ENCODE results near the gene ESPNL.

ESPNL gene

DNA sequence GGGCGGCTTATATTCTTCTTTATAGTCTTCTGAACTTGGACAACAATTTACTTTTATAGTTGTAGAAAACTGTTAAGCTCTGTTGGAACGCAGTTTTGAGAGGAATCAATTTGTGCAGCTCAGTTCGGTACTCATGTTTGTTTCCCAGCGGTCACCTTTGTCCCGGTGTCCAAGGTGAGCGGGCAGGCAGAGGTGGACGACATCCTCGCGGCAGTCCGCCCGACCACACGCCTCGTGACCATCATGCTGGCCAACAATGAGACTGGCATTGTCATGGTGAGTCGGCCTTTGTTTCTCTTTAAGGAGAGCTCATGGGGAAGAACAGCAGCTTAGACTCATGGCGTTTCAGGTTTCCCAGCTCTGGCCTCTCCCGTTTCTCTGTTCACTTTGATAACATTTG, 18.6 kb upstream of the ESPNL start:
- TF ChIP-seq ZFX (IDR thresholded peaks at IDR 0.05) = no peak
- TF ChIP-seq, protein P1, sequence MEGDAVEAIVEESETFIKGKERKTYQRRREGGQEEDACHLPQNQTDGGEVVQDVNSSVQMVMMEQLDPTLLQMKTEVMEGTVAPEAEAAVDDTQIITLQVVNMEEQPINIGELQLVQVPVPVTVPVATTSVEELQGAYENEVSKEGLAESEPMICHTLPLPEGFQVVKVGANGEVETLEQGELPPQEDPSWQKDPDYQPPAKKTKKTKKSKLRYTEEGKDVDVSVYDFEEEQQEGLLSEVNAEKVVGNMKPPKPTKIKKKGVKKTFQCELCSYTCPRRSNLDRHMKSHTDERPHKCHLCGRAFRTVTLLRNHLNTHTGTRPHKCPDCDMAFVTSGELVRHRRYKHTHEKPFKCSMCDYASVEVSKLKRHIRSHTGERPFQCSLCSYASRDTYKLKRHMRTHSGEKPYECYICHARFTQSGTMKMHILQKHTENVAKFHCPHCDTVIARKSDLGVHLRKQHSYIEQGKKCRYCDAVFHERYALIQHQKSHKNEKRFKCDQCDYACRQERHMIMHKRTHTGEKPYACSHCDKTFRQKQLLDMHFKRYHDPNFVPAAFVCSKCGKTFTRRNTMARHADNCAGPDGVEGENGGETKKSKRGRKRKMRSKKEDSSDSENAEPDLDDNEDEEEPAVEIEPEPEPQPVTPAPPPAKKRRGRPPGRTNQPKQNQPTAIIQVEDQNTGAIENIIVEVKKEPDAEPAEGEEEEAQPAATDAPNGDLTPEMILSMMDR (conservative IDR thresholded peaks at IDR 0.05) = no peak
- peak overlapping the region; percentile 99 for H3K27ac ChIP-seq

DNA sequence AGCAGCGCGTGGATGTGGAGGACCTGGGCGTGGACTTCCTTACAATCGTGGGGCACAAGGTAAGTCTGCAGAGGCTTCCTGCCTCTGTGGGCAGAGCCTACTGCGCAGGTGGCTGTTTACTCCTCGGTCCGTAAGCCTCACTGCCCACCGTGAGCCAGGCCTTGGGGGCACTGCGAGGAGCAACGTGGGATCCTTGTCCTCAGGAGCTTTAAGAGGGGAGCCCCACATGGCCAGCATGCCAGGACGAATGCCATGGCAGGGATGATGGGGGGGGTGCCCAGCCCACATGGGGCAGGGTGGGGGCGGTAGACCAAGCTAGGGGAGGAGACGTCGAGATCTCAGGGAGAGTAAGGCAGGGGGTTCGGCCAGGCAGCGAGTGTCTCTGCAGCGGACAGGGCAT, 18.0 kb upstream of the ESPNL start:
- TF ChIP-seq, protein P1 (conservative IDR thresholded peaks at IDR 0.05) = no peak
- no peak for TF ChIP-seq ZFX (IDR thresholded peaks at IDR 0.05)
- H3K27ac ChIP-seq = no peak overlapping the region

DNA sequence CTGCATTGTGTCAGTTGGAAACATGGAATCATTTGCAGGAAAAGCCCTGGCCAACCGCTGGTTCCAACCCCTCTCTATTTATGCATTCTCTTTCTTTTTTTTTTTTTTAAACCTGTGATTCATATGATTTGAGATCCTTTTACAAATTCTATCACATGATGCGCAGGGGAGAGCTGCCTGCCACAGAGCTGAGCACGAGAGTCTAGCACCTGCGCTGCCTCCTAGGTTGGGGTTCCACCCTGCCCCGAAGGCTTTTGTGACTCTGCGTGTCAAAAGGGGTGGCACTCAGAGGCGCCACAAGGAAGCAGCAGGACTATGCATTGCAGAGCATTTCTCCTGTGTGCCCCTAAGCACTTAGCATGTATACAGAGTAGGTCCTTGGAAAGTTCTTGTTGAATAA, 17.3 kb upstream of the ESPNL start:
- TF ChIP-seq, protein P1 (conservative IDR thresholded peaks at IDR 0.05) = no peak
- H3K27ac ChIP-seq = no peak overlapping the region

DNA sequence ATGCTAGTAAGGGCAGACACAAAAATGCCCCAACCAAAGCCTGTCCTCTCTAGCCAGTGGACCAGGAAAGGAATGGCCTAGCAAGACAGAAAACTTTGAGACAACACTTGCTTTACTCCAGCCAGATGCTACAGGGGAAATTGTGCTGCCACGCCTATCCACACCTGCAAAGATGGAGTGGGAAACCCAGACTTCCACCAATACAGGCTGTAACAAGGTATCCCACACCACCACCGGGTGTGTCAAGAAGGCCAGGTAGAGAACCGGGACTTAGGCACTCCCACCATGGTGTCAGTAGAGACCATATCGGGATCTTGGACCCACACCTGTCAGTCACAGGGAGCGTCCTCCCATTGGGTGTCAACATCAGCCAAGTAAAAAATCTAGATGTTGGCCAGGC, 16.2 kb upstream of the ESPNL start:
- H3K27ac ChIP-seq = no peak overlapping the region
- no peak for TF ChIP-seq ZFX (IDR thresholded peaks at IDR 0.05)
- TF ChIP-seq, protein P1 (conservative IDR thresholded peaks at IDR 0.05) = no peak

DNA sequence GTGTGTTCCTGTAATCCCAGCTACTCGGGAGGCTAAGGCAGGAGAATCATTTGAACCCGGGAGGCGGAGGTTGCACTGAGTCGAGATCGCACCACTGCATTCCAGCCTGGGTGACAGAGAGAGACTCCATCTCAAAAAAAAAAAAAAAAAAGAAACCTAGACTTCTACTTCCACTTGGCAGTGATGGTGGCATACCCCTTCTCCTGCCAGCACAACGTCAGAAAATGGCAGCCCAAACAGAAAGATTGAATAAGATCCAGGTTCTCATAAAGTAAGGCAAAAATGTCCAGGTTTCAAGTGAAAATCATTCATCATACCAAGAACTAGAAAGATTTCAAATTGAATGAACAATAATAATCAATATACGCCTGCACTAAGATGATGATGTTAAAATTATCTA, 15.4 kb upstream of the ESPNL start:
- H3K27ac ChIP-seq = no peak overlapping the region
- TF ChIP-seq, protein P1 (conservative IDR thresholded peaks at IDR 0.05) = no peak
- no peak for TF ChIP-seq ZFX (IDR thresholded peaks at IDR 0.05)

DNA sequence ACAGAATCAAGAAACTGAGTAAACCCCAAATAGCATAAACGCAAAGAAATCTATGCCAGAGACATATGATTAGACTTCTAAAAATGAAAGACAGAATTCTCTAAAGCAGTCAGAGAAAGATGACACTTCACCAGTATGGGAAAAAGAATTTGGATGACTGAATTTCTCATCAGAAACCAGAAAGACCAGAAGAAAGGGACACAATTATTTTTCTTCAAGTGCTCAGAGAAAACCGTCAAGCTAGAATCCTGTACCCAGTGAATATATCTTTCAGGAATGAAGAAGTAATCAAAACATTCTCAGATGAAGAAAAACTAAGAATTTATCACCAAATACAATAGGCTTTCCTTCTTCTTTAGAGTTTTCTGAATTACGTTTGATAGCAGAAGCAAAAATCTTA, 14.2 kb upstream of the ESPNL start:
- H3K27ac ChIP-seq = no peak overlapping the region
- TF ChIP-seq, protein P1 (conservative IDR thresholded peaks at IDR 0.05) = no peak
- no peak for TF ChIP-seq ZFX (IDR thresholded peaks at IDR 0.05)

DNA sequence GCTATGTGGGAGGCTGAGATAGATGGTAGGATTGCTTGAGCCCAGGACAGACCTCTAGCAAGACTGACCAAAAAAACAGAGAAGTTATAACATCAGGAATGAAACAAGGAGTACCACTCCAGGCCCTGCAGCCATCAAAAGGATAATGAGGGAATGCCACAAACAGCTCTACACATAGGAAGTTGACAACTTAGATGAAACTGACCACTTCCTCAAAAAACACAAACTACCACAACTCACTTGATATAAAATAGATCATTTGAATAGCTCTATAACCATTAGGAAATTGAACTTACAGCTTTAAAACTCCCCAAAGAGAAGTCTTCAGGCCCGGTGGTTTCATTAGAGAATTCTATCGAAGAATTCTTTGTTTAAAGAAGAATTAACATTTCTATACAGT, 12.9 kb upstream of the ESPNL start:
- no peak overlapping the region for H3K27ac ChIP-seq
- TF ChIP-seq, protein P1 (conservative IDR thresholded peaks at IDR 0.05) = no peak
- no peak for TF ChIP-seq ZFX (IDR thresholded peaks at IDR 0.05)
